Inflammatory macrophage treated with lipopolysaccharide for 1 hour (primary cell): Measurements from ENCODE around the gene CCR1.

Experiments
- DNase-seq, 2 donors: peaks; one replicate each; pipeline ENCODE4 v3.0.0-alpha.2; 2020 to 2022

Gene CCR1

GRCh38 chr3:46208167-46208704 is at the start of gene CCR1:
Gene CCR1 (minus strand): TSS chr3:46208313. CDS start chr3:46204313, 4,000 bp downstream.
- peak; percentile 92 to 94 for DNase-seq

- peak; percentile 69 to 84 for DNase-seq
Observed at GRCh38 chr3:46252980-46253379, 44.9 kb upstream of the CCR1 start.

GRCh38 chr3:46245146-46245545 is 37.0 kb upstream of the CCR1 start:
- DNase-seq = peak; percentile 41 to 48

- no peak for DNase-seq
Observed at GRCh38 chr3:46243560-46243959, 35.4 kb upstream of the CCR1 start.

GRCh38 chr3:46242120-46242519 is 34.0 kb upstream of the CCR1 start, which contains the start of gene CCR3:
Gene CCR3 (plus strand): TSS chr3:46242460. CDS start chr3:46265159, 22,699 bp downstream.
- peak; percentile 62 to 73 for DNase-seq

GRCh38 chr3:46239952-46240351 is 31.8 kb upstream of the CCR1 start:
- no peak for DNase-seq

GRCh38 chr3:46239301-46239938 is 31.3 kb upstream of the CCR1 start:
- DNase-seq = no peak

- no peak for DNase-seq
Observed at GRCh38 chr3:46238386-46238785, 30.3 kb upstream of the CCR1 start.

- DNase-seq = no peak
Observed at GRCh38 chr3:46236294-46237054, 28.4 kb upstream of the CCR1 start.

GRCh38 chr3:46235425-46235824 is 27.3 kb upstream of the CCR1 start:
- DNase-seq = no peak

- DNase-seq = no peak
Observed at GRCh38 chr3:46233194-46233593, 25.1 kb upstream of the CCR1 start.

GRCh38 chr3:46231323-46231722 is 23.2 kb upstream of the CCR1 start:
- no peak for DNase-seq

GRCh38 chr3:46228260-46229242 is 20.4 kb upstream of the CCR1 start:
- DNase-seq = peak in 1 of 2 donors; percentile 46

GRCh38 chr3:46222435-46223161 is 14.5 kb upstream of the CCR1 start:
- DNase-seq = peak; percentile 73 to 84

GRCh38 chr3:46221938-46222337 is 13.8 kb upstream of the CCR1 start:
- no peak for DNase-seq

- DNase-seq = no peak
Observed at GRCh38 chr3:46221391-46221790, 13.3 kb upstream of the CCR1 start.

- no peak for DNase-seq
Observed at GRCh38 chr3:46218196-46218709, 10.1 kb upstream of the CCR1 start.

- DNase-seq = no peak
Observed at GRCh38 chr3:46215810-46216414, 7.8 kb upstream of the CCR1 start.

GRCh38 chr3:46214751-46215352 is 6.7 kb upstream of the CCR1 start:
- peak in 1 of 2 donors; percentile 54 for DNase-seq

GRCh38 chr3:46213201-46213600 is 5.1 kb upstream of the CCR1 start:
- DNase-seq = peak; percentile 40 to 55

- no peak for DNase-seq
Observed at GRCh38 chr3:46212101-46212500, 4.0 kb upstream of the CCR1 start.
